Activated CD4-positive, alpha-beta T cell treated with anti-CD3 and anti-CD28 coated beads, Interleukin-2, amount 50 U/mL, for 48 hours (primary cell): ENCODE measurements around the gene GBA3.

Experiments used
- DNase-seq, 2 experiments: peaks; one replicate each; pipeline ENCODE4 v3.0.0-alpha.2; 2020

GBA3 gene

DNA sequence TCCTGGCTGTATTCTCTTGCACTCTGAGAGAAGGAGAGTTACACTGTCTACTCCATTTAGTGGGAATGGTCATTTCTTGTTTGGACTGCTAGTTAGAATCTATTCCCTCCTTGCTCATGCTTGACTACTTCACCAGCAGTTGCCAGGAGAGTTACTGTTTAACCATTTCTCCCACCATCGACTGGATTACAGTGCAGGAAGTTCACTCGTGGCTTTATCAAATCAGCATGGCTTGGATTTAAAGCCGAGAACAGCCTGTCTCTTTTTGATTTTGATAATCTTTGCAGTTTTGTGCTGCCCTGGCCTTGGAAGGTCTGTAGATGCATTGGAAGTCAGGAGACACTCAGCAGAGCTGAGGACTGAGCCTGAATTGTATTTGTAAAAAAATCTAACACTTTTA, 3.2 kb downstream of the GBA3 start:
- no peak for DNase-seq

- no peak for DNase-seq
Measured at GRCh38 chr4:22703912-22704311, 11.2 kb downstream of the GBA3 start.

GRCh38 chr4:22707390-22707789, 14.7 kb downstream of the GBA3 start:
- DNase-seq, result no peak

GRCh38 chr4:22708961-22709360, 16.2 kb downstream of the GBA3 start:
- no peak for DNase-seq

DNA sequence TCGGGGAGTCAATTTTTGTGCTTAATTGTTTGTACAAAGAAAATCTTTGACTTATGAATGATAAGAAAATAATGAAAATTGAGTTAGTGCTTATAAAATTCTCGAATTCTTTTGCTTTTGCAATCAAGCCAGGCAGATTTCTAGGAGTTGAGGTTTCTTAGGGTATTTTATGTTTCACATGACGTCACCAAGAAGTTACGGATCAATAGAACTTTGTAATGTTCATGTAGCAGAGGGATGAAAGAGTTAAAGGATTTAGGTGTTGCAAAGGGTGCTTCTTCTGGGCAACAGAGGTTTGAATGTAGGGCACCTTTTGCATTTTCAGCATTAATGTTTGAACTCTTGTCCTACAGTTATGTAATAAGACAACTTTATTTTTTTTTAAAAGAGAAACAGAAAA, 19.4 kb downstream of the GBA3 start:
- no peak for DNase-seq

- DNase-seq, result no peak
Measured at GRCh38 chr4:22712529-22712928, 19.8 kb downstream of the GBA3 start.

- DNase-seq, result no peak
Measured at GRCh38 chr4:22713841-22714240, 21.1 kb downstream of the GBA3 start.

DNA sequence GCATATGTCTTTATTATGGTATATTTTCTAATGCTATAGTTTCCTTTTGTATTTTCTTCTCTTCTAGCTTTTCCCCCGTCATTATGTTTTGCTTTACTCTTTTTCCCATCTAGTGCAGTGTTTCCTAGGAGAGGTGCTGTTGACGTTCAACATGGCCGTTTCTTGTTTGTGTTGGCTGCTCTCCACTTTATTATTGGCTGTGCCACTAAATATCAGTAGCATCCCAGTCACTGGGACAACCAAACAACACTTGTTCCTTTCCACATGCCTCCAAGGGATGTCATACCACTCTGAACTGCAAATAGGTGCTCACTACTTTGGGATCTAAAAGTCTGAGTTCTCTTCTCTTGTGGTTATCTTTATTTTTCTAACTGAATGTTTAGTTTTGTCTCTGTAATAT, 26.5 kb downstream of the GBA3 start:
- no peak for DNase-seq

GRCh38 chr4:22720091-22720490, 27.4 kb downstream of the GBA3 start:
- no peak for DNase-seq

DNA sequence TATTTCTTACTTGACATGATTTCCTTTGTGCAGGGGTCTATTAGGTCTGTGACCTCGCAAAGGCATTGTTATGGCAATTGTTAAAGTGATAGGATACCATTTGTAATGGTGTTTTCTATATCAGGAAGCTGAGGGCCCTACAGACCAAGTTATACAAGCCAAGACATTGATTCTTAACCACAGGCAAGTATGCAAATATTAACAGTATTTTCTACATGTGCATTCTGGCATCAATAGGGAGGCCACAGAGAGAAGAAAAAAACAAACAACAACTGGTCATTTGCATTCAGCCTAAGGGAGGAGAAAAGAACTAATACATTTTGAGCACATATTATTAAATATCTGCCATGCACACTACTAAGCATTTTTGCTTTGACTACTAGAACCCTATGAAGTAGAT, 28.5 kb downstream of the GBA3 start:
- DNase-seq, result no peak

DNA sequence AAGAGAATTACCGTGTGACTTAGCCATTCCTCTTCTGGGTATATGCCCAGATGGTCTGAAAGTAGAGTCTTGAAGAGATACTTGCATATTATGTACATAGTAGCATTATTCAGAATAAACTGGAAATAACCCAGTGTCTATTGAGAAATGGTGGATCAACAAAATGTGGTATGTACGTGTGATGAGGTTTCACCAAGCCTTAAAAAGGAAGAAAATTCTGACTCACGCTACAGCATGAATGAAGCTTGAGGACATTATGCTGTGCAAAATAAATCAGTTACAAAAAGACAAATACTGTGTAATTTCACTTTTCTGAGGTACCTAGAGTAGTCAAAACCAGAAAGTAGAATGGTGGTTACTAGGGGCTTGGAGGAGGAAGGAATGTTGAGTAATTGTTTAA, 37.3 kb downstream of the GBA3 start:
- no peak for DNase-seq

DNA sequence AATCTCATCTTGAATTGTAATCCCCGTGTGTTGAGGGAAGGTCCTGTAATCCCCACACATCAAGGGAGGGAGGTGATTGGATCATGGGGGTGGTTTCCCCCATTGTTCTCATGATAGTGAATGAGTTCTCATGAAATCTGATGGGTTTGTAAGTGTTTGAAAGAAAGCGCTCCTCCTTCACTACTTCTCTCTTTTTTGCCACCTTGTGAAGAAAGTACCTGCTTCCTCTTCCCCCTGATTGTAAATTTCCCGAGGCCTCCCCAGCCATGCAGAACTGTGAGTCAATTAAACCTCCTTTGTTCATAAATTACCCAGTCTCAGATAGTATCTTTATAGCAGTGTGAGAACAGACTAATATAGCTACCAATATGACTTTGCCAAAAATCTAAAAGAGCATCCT, 41.1 kb downstream of the GBA3 start:
- DNase-seq, result no peak

DNA sequence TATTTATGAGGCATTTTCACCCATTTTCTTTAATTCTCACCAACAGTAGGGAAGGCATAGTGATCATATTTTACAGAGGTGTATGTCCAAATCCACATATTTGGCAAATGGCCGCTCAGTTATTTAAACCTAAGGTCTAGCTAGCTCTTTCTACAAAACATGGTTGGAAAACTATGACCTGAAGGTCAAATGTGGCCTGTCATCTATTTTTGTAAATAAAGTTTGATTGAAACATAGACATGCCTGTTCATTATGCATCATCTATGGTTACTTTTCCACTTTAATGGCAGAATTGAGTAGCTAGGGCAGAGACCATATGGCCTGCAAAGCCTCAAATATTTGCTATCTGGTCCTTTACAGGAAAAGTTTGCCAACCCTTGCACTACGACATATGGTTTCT, 44.2 kb downstream of the GBA3 start:
- DNase-seq, result no peak

GRCh38 chr4:22739968-22740367, 47.2 kb downstream of the GBA3 start:
- DNase-seq, result no peak

DNA sequence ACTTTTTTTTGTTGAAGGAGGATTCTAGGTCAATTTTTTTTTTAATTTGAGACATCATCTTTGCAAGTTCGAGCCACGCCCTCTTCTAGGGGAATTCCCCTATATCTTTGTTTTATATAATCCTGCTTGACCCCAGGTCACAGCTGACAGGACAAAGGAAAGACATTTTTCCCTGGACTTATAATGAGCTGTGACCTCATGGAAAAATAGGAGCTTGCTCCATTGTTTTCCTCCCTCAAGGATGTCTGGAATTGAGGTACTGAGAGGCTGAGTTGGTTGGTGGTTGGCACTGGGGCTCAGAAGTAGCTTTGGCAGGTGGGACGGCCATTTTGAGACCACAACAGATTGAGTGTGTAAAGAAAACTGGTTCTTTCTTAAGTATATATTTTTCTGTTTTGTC, 49.0 kb downstream of the GBA3 start:
- no peak for DNase-seq

DNA sequence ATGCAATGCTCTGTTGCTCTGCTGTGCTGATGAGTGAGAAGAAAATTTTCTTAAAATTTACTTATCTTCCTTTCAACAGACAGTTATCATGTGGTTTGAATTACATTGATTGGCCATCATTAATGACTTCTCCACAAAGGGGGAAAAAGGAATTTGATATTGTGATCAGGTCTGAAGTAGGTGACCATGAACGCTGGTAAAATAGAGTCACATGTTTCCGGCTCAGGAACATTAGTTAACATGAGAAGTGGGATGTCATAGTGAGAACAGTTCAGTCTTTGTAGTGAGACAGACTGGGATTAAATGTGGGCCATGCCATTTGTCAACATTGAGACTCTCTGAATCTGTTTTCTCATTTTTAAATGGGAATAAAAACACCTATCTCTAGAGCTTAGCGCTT, 50.6 kb downstream of the GBA3 start:
- DNase-seq, result no peak

DNA sequence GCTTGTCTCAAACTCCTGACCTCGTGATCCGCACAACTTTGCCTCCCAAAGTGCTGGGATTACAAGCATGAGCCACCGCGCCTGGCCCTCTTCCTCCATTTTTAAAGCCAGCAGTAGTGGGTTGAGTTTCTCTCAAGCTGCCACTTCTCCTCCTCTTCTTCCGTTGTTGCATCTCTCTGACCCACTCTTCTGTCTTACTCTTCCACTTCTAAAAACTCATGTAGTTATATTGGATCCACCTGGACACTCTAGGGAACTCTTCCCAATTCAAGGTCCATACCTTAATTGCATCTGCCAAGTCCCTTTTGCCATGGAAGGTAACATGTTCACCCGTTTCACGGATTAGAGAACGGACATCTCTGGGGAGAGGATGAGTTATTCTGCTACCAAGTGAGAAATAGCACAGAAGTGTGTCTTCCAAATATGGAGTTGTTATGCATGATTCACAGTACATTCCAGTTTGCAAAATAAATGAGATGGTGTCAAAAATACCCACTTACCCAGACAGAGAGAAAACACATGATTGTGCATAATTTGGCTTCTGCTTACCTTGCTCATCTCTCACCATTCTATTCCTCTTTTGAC, 51.8 kb downstream of the GBA3 start:
- DNase-seq, result no peak

DNA sequence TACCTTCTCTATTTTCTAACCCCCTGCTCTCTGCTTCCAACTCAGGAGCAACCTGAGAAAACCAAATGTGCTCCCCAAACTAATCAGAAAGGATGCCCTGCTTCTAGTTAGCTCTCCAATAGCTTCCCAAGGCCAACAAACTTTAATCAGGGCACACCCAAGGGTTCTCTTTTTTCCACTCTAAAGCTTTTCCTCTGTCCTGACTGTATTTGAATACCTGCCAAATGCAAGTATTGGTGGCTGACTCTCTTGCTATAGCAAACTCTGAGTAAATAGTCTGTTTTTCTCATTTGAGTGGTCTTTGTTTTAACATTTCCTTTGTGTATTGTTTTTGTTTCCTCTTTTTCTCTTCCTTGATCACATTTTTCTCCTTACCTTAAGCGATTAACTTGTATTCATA, 52.5 kb downstream of the GBA3 start:
- no peak for DNase-seq

DNA sequence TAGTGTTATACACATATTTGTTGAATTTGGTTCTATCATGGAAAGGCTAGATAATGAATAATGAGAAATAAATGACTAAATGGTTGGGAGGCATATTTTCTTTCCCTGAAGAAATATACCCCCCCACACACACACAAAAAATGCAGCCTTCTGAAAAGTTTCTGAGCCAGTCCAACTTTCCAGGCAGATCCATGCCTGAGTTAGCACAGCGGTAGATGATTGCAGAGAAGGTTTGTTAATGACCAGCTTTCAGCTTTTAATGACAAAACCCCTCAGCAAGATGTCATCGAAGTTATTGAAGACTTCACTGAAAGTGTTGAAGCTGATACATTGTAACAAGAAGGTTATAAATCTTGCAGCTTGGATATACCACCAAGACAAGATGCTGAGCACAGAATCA, 61.4 kb downstream of the GBA3 start:
- no peak for DNase-seq

- no peak for DNase-seq
Measured at GRCh38 chr4:22762548-22762947, 69.8 kb downstream of the GBA3 start.

DNA sequence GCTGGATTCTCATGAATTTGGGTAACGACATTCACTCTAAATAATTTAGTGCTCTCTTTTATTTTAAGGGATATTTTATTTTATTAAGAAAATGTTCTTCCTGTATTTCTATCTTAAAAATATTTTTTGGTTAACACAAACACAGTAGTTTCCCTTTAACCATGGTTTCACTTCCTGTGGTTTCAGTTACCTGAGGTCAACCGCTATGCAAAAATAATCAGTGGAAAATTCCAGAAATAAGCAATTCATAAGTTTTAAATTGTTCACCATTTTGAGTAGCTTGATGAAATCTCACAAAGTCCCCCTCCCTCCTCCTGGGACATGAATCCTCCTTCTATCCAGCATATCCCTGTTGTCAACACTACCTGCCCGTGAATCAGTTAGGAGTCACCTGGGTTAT, 71.4 kb downstream of the GBA3 start:
- DNase-seq, result no peak

- DNase-seq, result no peak
Measured at GRCh38 chr4:22766068-22766467, 73.3 kb downstream of the GBA3 start.

DNA sequence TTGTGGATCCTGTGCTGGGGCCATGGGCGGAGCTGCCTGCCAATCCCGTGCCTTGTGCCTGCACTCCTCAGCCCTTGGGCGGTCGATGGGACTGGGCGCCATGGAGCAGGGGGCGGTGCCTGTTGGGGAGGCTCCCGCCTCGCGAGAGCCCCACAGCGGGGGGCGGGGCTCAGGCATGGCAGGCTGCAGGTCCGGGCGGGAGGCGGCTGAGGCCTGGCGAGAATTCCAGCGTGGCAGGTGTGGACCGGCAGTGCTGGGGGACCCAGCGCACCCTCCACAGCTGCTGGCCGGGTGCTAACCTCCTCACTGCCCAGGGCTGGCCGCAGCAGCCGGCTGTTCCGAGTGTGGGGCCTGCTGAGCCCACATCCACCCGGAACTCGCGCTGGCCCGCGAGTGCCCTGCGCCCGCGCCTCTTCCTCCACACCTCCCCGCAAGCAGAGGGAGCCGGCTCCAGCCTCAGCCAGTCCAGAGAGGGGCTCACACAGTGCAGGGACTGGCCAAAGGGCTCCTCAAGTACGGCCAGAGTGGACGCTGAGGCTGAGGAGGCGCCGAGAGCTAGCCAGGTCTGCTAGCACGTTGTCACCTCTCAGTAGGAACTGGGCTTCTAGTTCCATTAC, 85.9 kb downstream of the GBA3 start:
- DNase-seq, result no peak

DNA sequence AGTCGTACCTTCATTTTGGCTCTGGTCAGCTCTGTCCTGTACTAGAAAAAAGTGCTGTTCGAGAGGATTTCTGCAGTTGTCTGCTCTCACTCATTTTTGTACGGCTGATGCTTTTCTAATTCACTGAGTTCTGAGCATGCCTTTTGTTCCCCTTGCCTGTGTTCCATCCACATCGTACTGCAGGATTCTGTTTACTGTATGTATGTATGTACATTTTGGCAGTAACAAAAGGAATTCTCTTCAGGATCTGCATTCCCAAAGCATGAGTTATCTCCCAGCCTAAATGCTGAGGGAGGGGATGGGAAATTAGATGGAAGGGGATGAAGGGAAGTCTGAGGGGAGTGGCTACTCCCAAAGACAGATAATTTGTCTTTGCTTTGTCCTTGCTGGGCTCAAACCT, 87.6 kb downstream of the GBA3 start:
- DNase-seq, result no peak

DNA sequence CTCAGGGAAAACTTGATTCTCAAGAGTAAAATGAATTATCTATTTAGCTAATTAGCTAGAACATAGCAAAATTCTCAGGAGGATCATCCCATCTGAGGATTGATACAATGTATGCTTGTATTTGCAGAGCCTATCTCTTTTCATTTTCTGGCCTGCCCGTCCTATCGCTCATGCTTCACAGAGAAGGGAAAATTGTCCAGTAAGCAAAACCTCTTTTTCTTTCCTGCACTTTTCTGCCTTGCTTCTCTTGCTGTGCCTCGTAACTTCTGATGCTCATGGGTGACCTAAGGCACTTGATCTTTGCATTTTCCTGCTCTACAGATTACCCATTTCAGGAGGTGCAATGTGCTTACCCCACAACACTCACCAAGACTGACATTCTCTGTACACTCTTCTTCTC, 88.1 kb downstream of the GBA3 start:
- no peak for DNase-seq
